Cardiac fibroblast (primary cell): ENCODE data around the gene PAPPA.

Experiments
- DNase-seq, 2 donors: peaks; one replicate each; pipeline versions ENCODE4 v3.0.0 to v3.0.0-alpha.2; 2010; ENCODE audit warnings: low read depth in 2 of 2
- H3K4me3 ChIP-seq, 2 donors: replicated peaks in 1 of 2; 1 replicate in 1 of 2; 2 replicates in 1 of 2; pipeline ENCODE4 v1.5.1; 2011; ENCODE audit warnings: low read depth in 2 of 2, low read length in 2 of 2, mild to moderate bottlenecking in 2 of 2, moderate library complexity in 1 of 2
- CTCF ChIP-seq: IDR thresholded peaks from one replicate; pipeline ENCODE4 v1.5.1; 2011; ENCODE audit warnings: low read depth, mild to moderate bottlenecking, low read length, inconsistent platforms

PAPPA gene

DNA sequence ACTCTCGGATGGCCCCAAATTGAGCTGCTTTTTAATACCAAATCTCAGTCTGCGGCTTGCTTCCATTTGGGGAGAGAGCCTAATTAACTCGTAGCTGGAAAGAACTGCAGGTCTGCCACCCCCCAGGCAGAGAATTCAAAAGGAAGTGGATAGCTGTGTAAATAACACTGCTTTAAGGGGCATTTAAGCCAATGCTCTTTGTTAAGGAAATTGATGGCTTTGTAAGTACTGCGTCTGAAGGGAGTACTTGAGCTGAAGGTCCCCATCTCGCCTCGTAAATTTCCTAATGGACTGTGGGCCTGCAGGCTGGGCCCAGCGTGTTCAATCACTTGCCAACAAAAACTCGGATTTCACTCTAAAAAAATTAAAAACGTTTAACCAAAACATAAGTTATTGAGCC is 132.7 kb downstream of the PAPPA start:
- no peak for DNase-seq
- no peak overlapping the region for H3K4me3 ChIP-seq
- TF ChIP-seq CTCF, result no peak

GRCh38 chr9:116287721-116288120 is 134.1 kb downstream of the PAPPA start:
- DNase-seq, result peak; percentile 31 to 78
- H3K4me3 ChIP-seq, result no peak overlapping the region
- no peak for TF ChIP-seq CTCF

DNA sequence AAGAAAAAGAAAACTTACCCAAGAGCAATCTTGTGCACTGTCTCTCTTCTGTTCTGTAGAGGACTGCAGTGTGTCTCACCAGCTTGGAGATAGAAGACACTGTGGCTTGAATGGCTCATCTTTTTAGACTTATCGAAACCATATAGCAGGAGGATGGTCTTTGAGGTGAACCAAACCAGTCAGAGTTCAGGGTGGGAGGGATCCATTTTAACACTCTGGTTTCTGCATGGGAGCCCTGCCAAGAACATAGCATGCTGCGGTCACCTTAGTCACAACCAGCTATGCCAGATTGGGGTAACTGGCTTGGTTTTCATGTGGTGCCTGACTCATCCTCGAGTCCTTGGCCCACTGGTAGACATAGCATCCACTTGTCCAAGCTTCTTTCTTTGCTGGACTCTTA is 135.1 kb downstream of the PAPPA start:
- H3K4me3 ChIP-seq, result no peak overlapping the region
- DNase-seq, result peak; percentile 92 to 98
- no peak for TF ChIP-seq CTCF

- DNase-seq, result no peak
- TF ChIP-seq CTCF, result no peak
- H3K4me3 ChIP-seq, result no peak overlapping the region
Observed at GRCh38 chr9:116297346-116297745, 143.8 kb downstream of the PAPPA start.

- H3K4me3 ChIP-seq, result no peak overlapping the region
- no peak for DNase-seq
- TF ChIP-seq CTCF, result no peak
Observed at GRCh38 chr9:116298249-116298648, 144.7 kb downstream of the PAPPA start.

GRCh38 chr9:116298878-116299391 is 145.3 kb downstream of the PAPPA start:
- TF ChIP-seq CTCF, result no peak
- DNase-seq, result no peak
- H3K4me3 ChIP-seq, result no peak overlapping the region

- DNase-seq, result no peak
- TF ChIP-seq CTCF, result no peak
- no peak overlapping the region for H3K4me3 ChIP-seq
Observed at GRCh38 chr9:116300360-116300870, 146.8 kb downstream of the PAPPA start.
